Tibial nerve (tissue), 4 donors: Measurements from ENCODE around the gene METTL24. TPM values are rescaled to one million over a fixed set of nuclear protein-coding genes. Genes with fewer than 3 reads are reported as not detected.

Experiments
- DNase-seq, 2 donors: peaks; one replicate each; pipeline ENCODE4 v3.0.0-alpha.2; 2019; ENCODE audit warnings: low spot score in 2 of 2
- H3K27ac ChIP-seq, 4 donors: fragments of 200-600 bp; sonication (generic) in 3 of 4; one replicate each; pipeline ENCODE4 v1.5.1; 2017 to 2019; ENCODE audit warnings: mild to moderate bottlenecking in 1 of 4
- H3K27me3 ChIP-seq, 2 donors: fragments of 200-600 bp; sonication (generic) in 1 of 2; one replicate each; pipeline versions ENCODE4 v1.5.1 to v1.6.0; 2017 to 2019
- H3K36me3 ChIP-seq, 3 donors: fragments of 200-600 bp; sonication (generic); one replicate each; pipeline ENCODE4 v1.5.1; 2018 to 2019
- H3K4me1 ChIP-seq, 4 donors: fragments of 200-600 bp; sonication (generic) in 3 of 4; one replicate each; pipeline ENCODE4 v1.5.1; 2017 to 2019
- H3K4me3 ChIP-seq, 4 donors: fragments of 200-600 bp; sonication (generic) in 3 of 4; one replicate each; pipeline ENCODE4 v1.5.1; 2017 to 2019; ENCODE audit warnings: mild to moderate bottlenecking in 1 of 4, moderate library complexity in 1 of 4
- H3K9me3 ChIP-seq, 4 donors: fragments of 200-600 bp; sonication (generic) in 3 of 4; one replicate each; pipeline ENCODE4 v1.5.1; 2017 to 2019
- CTCF ChIP-seq, 5 experiments: fragments of 200-600 bp in 3 of 5; fragments of 450-650 bp in 2 of 5; sonication (generic) in 3 of 5; IDR thresholded peaks; one replicate each; pipeline ENCODE4 v1.5.1; 2016 to 2019; ENCODE audit warnings: antibody characterized with exemption in 5 of 5, mild to moderate bottlenecking in 3 of 5, moderate library complexity in 2 of 5
- EP300 ChIP-seq, 2 donors: sonication (generic); formaldehyde crosslinking; IDR thresholded peaks; one replicate each; pipeline ENCODE4 v1.6.1; 2017; ENCODE audit warnings: antibody characterized with exemption in 2 of 2, mild to moderate bottlenecking in 1 of 2
- POLR2A ChIP-seq, 2 donors: fragments of 450-650 bp; IDR thresholded peaks; one replicate each; pipeline ENCODE4 v1.6.1; 2017; ENCODE audit warnings: antibody characterized with exemption in 2 of 2, mild to moderate bottlenecking in 2 of 2, moderate library complexity in 2 of 2
- WGBS, 2 donors: methylation state at CpG; one replicate each; pipeline ENCODE4 v1.1.5; 2018; 5-methylcytosine and 5-hydroxymethylcytosine counted together
- total RNA-seq, 4 donors: library from RNA; depleted of rRNA; stranded (reverse); fragments of >200 nt; gene quantifications; one replicate each; pipeline ENCODE4 v1.1.0, GENCODE V29; 2016

The METTL24 gene
- total RNA-seq, 4 donors from 2014 or later: 0.63 to 2.4 (median 0.93) TPM

- WGBS, 2 donors: 67 to 72% methylated on average over 1 of the region's 1 CpG
- Histone ChIP-seq H3K9me3 (no peaks in the 10 kb centered on the region), H3K4me1 (no peaks in the 10 kb centered on the region), H3K27me3 (no peaks in the 10 kb centered on the region), H3K4me3 (no peak overlapping the region), H3K27ac (no peak overlapping the region), H3K36me3 (no peaks in the 10 kb centered on the region)
- no peak for DNase-seq
- TF ChIP-seq EP300 (IDR thresholded peaks at IDR 0.05) (no peak), POLR2A (IDR thresholded peaks at IDR 0.05) (no peak), CTCF (IDR thresholded peaks at IDR 0.05) (no peak)
These were observed 20.7 kb downstream of the METTL24 start for GRCh38 chr6:110337486-110337885.

GRCh38 chr6:110334423-110335180, 23.5 kb downstream of the METTL24 start:
- H3K36me3 ChIP-seq: no peaks in the 10 kb centered on the region
- 61% methylated on average over 9 of the region's 9 CpGs for WGBS, 2 donors
- H3K4me3 ChIP-seq: no peak overlapping the region
- H3K9me3 ChIP-seq: no peaks in the 10 kb centered on the region
- no peaks in the 10 kb centered on the region for H3K27me3 ChIP-seq
- peaks cover 0 to 8% (median 3%) of the 10 kb centered on the region in 4 donors for H3K4me1 ChIP-seq
- no peak overlapping the region for H3K27ac ChIP-seq
- DNase-seq: no peak
- no peak for TF ChIP-seq POLR2A (IDR thresholded peaks at IDR 0.05)
- TF ChIP-seq EP300 (IDR thresholded peaks at IDR 0.05): no peak
- no peak for TF ChIP-seq CTCF (IDR thresholded peaks at IDR 0.05)

GRCh38 chr6:110332281-110332680, 25.9 kb downstream of the METTL24 start:
- H3K9me3 ChIP-seq: no peaks in the 10 kb centered on the region
- WGBS, 2 donors: 88 to 95% methylated on average over 6 of the region's 6 CpGs
- no peaks in the 10 kb centered on the region for H3K27me3 ChIP-seq
- no peak overlapping the region for H3K4me3 ChIP-seq
- TF ChIP-seq EP300 (IDR thresholded peaks at IDR 0.05) (no peak), CTCF (IDR thresholded peaks at IDR 0.05) (no peak), POLR2A (IDR thresholded peaks at IDR 0.05) (no peak)
- no peak for DNase-seq
- H3K4me1 ChIP-seq: peaks cover 0 to 24% (median 6%) of the 10 kb centered on the region in 4 donors
- no peak overlapping the region for H3K27ac ChIP-seq
- no peaks in the 10 kb centered on the region for H3K36me3 ChIP-seq

GRCh38 chr6:110331816-110332215, 26.3 kb downstream of the METTL24 start:
- TF ChIP-seq POLR2A (IDR thresholded peaks at IDR 0.05) (no peak), CTCF (IDR thresholded peaks at IDR 0.05) (no peak), EP300 (IDR thresholded peaks at IDR 0.05) (no peak)
- H3K4me3 ChIP-seq: no peak overlapping the region
- H3K9me3 ChIP-seq: no peaks in the 10 kb centered on the region
- H3K27me3 ChIP-seq: no peaks in the 10 kb centered on the region
- no peak for DNase-seq
- no peak overlapping the region for H3K27ac ChIP-seq
- H3K36me3 ChIP-seq: no peaks in the 10 kb centered on the region
- peaks cover 0 to 24% (median 6%) of the 10 kb centered on the region in 4 donors for H3K4me1 ChIP-seq
- WGBS, 2 donors: 50 to 59% methylated on average over 4 of the region's 4 CpGs

- Histone ChIP-seq H3K4me1 (peaks cover 0 to 24% (median 6%) of the 10 kb centered on the region in 4 donors), H3K27ac (no peak overlapping the region)
- WGBS, 2 donors: 89 to 90% methylated on average over 3 of the region's 3 CpGs
These were observed 26.8 kb downstream of the METTL24 start for GRCh38 chr6:110331390-110331789.

More at GRCh38 chr6:110331390-110331789, 26.8 kb downstream of the METTL24 start:
- Histone ChIP-seq H3K4me3 (no peak overlapping the region), H3K9me3 (no peaks in the 10 kb centered on the region), H3K27me3 (no peaks in the 10 kb centered on the region), H3K36me3 (no peaks in the 10 kb centered on the region)
- TF ChIP-seq POLR2A (IDR thresholded peaks at IDR 0.05) (no peak), EP300 (IDR thresholded peaks at IDR 0.05) (no peak), CTCF (IDR thresholded peaks at IDR 0.05) (no peak)
- DNase-seq: no peak
